PC-3 (cell line): ENCODE data around the gene LCAT. TPM values are rescaled to one million over a fixed set of nuclear protein-coding genes. Genes with fewer than 3 reads are reported as not detected.
A peak's percentile ranks its signal among the peaks of the same experiment; 100 is the strongest.

ENCODE experiments used
- ATAC-seq: fragments of 200-7000 bp; cut with Tn5 transposase; 2 replicates; pipeline ENCODE4 v1.9.1; 2020; ENCODE audit warnings: mild to moderate bottlenecking, moderate library complexity
- BruUV-seq: library from RNA; stranded (reverse); fragments of 400-500 nt; replicated peaks from 2 replicates; lab custom pipeline; 2021; lab: Mats Ljungman, UMichigan
- CTCF ChIA-PET: fragments of 300-600 bp; sonication (Branson Sonifier 250); formaldehyde crosslinking; loops from one replicate; lab custom pipeline; 2022; ENCODE audit warnings: antibody characterized with exemption; lab: Charles Lee
- POLR2A ChIA-PET: fragments of 300-600 bp; sonication (Branson Sonifier 250); formaldehyde crosslinking; loops from one replicate; lab custom pipeline; 2022; ENCODE audit warnings: antibody characterized with exemption; ENCODE audit not compliant: unreplicated experiment; lab: Charles Lee
- DNase-seq: peaks from one replicate; pipeline ENCODE4 v3.0.0-alpha.2; 2015
- H2AFZ ChIP-seq: fragments of 300-600 bp; sonication (generic); 2 replicates; pipeline ENCODE4 v1.6.0; 2016; ENCODE audit warnings: antibody characterized with exemption, low read length
- H3F3A ChIP-seq: fragments of 300-600 bp; sonication (generic); one replicate; pipeline ENCODE4 v1.6.0; 2017; ENCODE audit warnings: antibody characterized with exemption, low read length, control low read depth, mild to moderate bottlenecking; ENCODE audit not compliant: unreplicated experiment
- H3K27ac ChIP-seq: fragments of 300-600 bp; sonication (generic); 2 replicates; pipeline ENCODE4 v1.5.1; 2016; ENCODE audit warnings: mild to moderate bottlenecking, low read length
- H3K27me3 ChIP-seq: fragments of 300-600 bp; sonication (generic); 2 replicates; pipeline ENCODE4 v1.6.1; 2016; ENCODE audit warnings: low read length, mixed read lengths
- H3K36me3 ChIP-seq: fragments of 300-600 bp; sonication (generic); 2 replicates; pipeline ENCODE4 v1.6.1; 2016; ENCODE audit warnings: low read depth, mixed run types, low read length, mixed read lengths
- H3K4me1 ChIP-seq: fragments of 300-600 bp; sonication (generic); 2 replicates; pipeline ENCODE4 v1.5.1; 2016; ENCODE audit warnings: low read length; ENCODE audit not compliant: insufficient read depth
- H3K4me2 ChIP-seq: fragments of 300-600 bp; sonication (generic); 2 replicates; pipeline ENCODE4 v1.6.0; 2016; ENCODE audit warnings: low read length
- H3K4me3 ChIP-seq: fragments of 300-600 bp; sonication (generic); 2 replicates; pipeline ENCODE4 v1.5.1; 2016; ENCODE audit warnings: mild to moderate bottlenecking, low read length, mixed read lengths
- H3K79me2 ChIP-seq: fragments of 300-600 bp; sonication (generic); 2 replicates; pipeline ENCODE4 v1.6.1; 2017; ENCODE audit warnings: low read length, mixed read lengths
- H3K9ac ChIP-seq: fragments of 300-600 bp; sonication (generic); 2 replicates; pipeline ENCODE4 v1.6.0; 2016; ENCODE audit warnings: mild to moderate bottlenecking, low read length
- H3K9me2 ChIP-seq: fragments of 300-600 bp; sonication (generic); replicated peaks from 2 replicates; pipeline ENCODE4 v1.6.1; 2016; ENCODE audit warnings: mixed run types, low read length, mixed read lengths
- H3K9me3 ChIP-seq: fragments of 300-600 bp; sonication (generic); 2 replicates; pipeline ENCODE4 v1.6.1; 2016; ENCODE audit warnings: low read length, mixed read lengths
- H4K20me1 ChIP-seq: fragments of 300-600 bp; sonication (generic); 2 replicates; pipeline ENCODE4 v1.6.1; 2016; ENCODE audit warnings: low read length, mixed read lengths
- EZH2 ChIP-seq: fragments of 300-600 bp; sonication (generic); IDR thresholded peaks from one replicate; pipeline ENCODE4 v1.6.1; 2017; ENCODE audit warnings: antibody characterized with exemption, mild to moderate bottlenecking, low read length; ENCODE audit not compliant: unreplicated experiment
- EZH2phosphoT487 ChIP-seq: fragments of 300-600 bp; sonication (generic); IDR thresholded peaks from 2 replicates; pipeline ENCODE4 v1.6.1; 2018; ENCODE audit warnings: mild to moderate bottlenecking, antibody characterized with exemption, low read length, borderline replicate concordance
- intact Hi-C: fragments of 100-400 bp; cut with micrococcal nuclease; formaldehyde crosslinking; loops from 2 replicates; pipeline ENCODE4 v1.9.0; 2023
- total RNA-seq: library from RNA; depleted of rRNA; stranded (reverse); fragments of >200 nt; gene quantifications from 2 replicates; pipeline ENCODE4 v1.2.3, GENCODE V29; 2014
- TF ChIP-seq, protein P1 (sequence below): fragments of 300-600 bp; sonication (generic); conservative IDR thresholded peaks from 2 replicates; pipeline ENCODE4 v1.5.1; 2017; ENCODE audit warnings: antibody characterized with exemption, low read depth, mild to moderate bottlenecking, low read length

LCAT gene
- total RNA-seq, 1 experiment from 2014 or later, result 3.2 TPM

DNA sequence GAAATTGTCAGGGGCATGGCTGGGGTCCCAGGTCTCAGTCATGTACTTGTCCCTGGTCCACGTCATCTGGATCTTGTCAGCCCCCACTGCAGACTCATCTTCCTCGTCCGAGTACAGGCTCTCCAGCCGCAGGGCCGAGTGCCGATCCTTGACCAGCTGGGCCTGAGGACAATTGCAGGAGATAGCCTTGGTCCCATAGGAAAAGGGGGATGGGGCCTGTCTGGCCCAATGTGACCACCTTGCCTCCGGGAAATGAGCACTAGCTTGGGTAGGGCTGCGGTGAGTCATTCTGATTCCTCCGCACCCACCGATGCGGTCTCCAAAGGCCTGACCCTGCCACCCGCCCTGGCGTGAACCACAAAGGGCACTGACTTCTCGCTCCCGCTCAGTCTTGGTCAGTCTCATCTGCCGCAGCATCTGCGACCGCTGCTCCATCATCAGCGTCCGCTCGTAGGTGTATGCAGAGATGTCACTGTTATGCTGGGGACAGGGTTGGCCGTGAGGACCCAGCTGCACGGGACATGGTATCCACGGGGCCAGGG is 1.5 kb upstream of the LCAT start:
- intact Hi-C loops, result no loop called here
- H3K36me3 ChIP-seq, result no peaks in the 10 kb centered on the region; the same call in 1 of the 2 replicates
- no peaks in the 10 kb centered on the region for H4K20me1 ChIP-seq
- no peak overlapping the region for H3K4me3 ChIP-seq
- CTCF ChIA-PET, result no interaction called here
- H3K9me3 ChIP-seq, result no peaks in the 10 kb centered on the region
- no peak overlapping the region for H3K27ac ChIP-seq
- no peak for ATAC-seq
- no peak for TF ChIP-seq EZH2
- TF ChIP-seq, protein P1, sequence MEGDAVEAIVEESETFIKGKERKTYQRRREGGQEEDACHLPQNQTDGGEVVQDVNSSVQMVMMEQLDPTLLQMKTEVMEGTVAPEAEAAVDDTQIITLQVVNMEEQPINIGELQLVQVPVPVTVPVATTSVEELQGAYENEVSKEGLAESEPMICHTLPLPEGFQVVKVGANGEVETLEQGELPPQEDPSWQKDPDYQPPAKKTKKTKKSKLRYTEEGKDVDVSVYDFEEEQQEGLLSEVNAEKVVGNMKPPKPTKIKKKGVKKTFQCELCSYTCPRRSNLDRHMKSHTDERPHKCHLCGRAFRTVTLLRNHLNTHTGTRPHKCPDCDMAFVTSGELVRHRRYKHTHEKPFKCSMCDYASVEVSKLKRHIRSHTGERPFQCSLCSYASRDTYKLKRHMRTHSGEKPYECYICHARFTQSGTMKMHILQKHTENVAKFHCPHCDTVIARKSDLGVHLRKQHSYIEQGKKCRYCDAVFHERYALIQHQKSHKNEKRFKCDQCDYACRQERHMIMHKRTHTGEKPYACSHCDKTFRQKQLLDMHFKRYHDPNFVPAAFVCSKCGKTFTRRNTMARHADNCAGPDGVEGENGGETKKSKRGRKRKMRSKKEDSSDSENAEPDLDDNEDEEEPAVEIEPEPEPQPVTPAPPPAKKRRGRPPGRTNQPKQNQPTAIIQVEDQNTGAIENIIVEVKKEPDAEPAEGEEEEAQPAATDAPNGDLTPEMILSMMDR, result no peak
- no peak for TF ChIP-seq EZH2phosphoT487
- no peaks in the 10 kb centered on the region for H3K9me2 ChIP-seq
- no TSS peak for BruUV-seq
- H2AFZ ChIP-seq, result no peak overlapping the region
- no peak overlapping the region for H3K4me2 ChIP-seq
- H3K27me3 ChIP-seq, result no peaks in the 10 kb centered on the region
- H3F3A ChIP-seq, result no peaks in the 10 kb centered on the region
- POLR2A ChIA-PET, result no interaction called here
- no peak for DNase-seq
- H3K4me1 ChIP-seq, result no peaks in the 10 kb centered on the region
- H3K79me2 ChIP-seq, result no peaks in the 10 kb centered on the region
- no peak overlapping the region for H3K9ac ChIP-seq

DNA sequence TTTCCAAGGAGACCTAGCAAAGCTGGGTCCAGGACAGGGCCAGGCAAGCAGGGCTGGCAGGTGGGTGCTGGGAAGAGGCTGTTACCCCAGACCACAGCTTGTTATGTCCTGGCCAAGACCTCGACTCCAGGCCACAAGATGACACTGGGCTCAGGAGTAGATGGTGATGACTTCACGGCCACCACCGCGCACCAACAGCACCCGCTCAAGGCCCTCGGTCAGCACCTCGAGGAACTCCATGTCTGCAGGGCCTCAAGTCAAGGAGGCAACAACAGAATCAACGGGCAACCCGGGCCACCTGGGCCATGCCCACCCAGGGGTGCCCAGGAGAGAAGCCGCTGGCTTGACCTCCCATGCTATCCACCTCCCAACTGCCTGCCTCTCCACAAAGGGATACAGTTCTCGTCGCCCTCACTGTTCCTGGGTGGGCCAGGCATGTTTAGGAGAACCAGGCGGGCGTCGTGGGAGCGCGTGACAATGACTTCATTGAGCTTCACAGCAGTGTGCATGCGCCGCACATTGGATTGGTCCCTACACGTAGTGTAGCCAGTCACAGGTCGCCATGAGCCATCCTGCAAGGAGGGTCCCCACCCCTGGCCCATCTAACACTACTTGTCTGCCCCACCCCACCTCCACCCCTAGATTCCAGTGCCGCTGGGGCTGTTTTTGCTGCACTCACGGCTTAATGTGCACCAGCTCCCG is 921 bp upstream of the LCAT start:
- no peak for ATAC-seq
- no peak for TF ChIP-seq EZH2phosphoT487
- Histone ChIP-seq H3K4me1 (no peaks in the 10 kb centered on the region), H3K4me3 (no peak overlapping the region), H3K9me2 (no peaks in the 10 kb centered on the region), H3K27me3 (no peaks in the 10 kb centered on the region), H3K9me3 (no peaks in the 10 kb centered on the region), H3K9ac (no peak overlapping the region), H3K79me2 (no peaks in the 10 kb centered on the region), H2AFZ (no peak overlapping the region), H3K27ac (no peak overlapping the region), H3K36me3 (no peaks in the 10 kb centered on the region), H4K20me1 (no peaks in the 10 kb centered on the region), H3F3A (no peaks in the 10 kb centered on the region), H3K4me2 (no peak overlapping the region)
- ChIA-PET POLR2A (no interaction called here), CTCF (no interaction called here)
- DNase-seq, result no peak
- intact Hi-C loops, result no loop called here
- BruUV-seq, result TSS peak; percentile 9

DNA sequence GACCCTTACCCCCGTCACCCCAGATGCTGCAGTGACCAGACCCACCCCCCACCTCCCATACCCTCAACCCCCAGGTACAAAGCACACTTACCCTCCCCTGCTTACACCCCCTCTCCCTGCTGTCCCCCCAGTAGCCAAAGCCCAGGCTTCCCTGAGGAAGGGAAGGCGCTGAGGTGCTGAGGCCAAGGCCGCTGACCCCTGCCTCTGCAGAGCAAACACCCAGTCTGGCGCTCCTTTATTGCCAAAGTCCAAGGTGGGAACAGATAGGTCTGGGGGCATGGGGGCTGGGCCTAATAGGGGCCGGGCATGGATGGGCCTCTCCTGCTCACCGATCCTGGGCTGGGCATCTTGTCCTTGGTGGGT is 683 bp downstream of the LCAT start:
- no TSS peak for BruUV-seq
- Histone ChIP-seq H3K4me2 (no peak overlapping the region), H3K9ac (no peak overlapping the region), H3F3A (no peaks in the 10 kb centered on the region), H3K9me2 (no peaks in the 10 kb centered on the region), H3K36me3 (no peaks in the 10 kb centered on the region), H3K79me2 (no peaks in the 10 kb centered on the region), H3K27me3 (no peaks in the 10 kb centered on the region), H4K20me1 (no peaks in the 10 kb centered on the region), H3K4me1 (no peaks in the 10 kb centered on the region), H3K4me3 (no peak overlapping the region), H3K9me3 (no peaks in the 10 kb centered on the region), H2AFZ (no peak overlapping the region), H3K27ac (no peak overlapping the region)
- ChIA-PET POLR2A (no interaction called here), CTCF (no interaction called here)
- TF ChIP-seq EZH2phosphoT487 (no peak), EZH2 (no peak)
- TF ChIP-seq, protein P1, result no peak
- intact Hi-C loops, result no loop called here
- ATAC-seq, result no peak
- no peak for DNase-seq
